ENCODE results near the gene LRRC18.

Gene LRRC18

GRCh38 chr10:48939790-48940325 lies at the start of gene LRRC18:
LRRC18 (minus strand) TSS chr10:48939840; CDS start chr10:48914155, 25,685 bp downstream.
- DNase-seq (ENCODE audit: low read depth), result no peak

- DNase-seq (ENCODE audit: low read depth), result no peak
These were observed 46.0 kb upstream of the LRRC18 start for GRCh38 chr10:48985621-48986158.

GRCh38 chr10:48983648-48984351 lies 44.2 kb upstream of the LRRC18 start:
- DNase-seq (ENCODE audit: low read depth), result no peak

- no peak for DNase-seq (ENCODE audit: low read depth)
These were observed 42.9 kb upstream of the LRRC18 start for GRCh38 chr10:48982584-48982983.

GRCh38 chr10:48981310-48981907 lies 41.8 kb upstream of the LRRC18 start:
- DNase-seq (ENCODE audit: low read depth), result no peak

- no peak for DNase-seq (ENCODE audit: low read depth)
These were observed 38.7 kb upstream of the LRRC18 start for GRCh38 chr10:48978318-48978717.

- DNase-seq (ENCODE audit: low read depth), result peak; percentile 15
These were observed 36.6 kb upstream of the LRRC18 start for GRCh38 chr10:48976196-48976595.

- DNase-seq (ENCODE audit: low read depth), result no peak
These were observed 35.0 kb upstream of the LRRC18 start for GRCh38 chr10:48974510-48975156.

- no peak for DNase-seq (ENCODE audit: low read depth)
These were observed 33.4 kb upstream of the LRRC18 start for GRCh38 chr10:48973065-48973464.

GRCh38 chr10:48970654-48971053 lies 31.0 kb upstream of the LRRC18 start:
- DNase-seq (ENCODE audit: low read depth), result no peak

GRCh38 chr10:48970046-48970445 lies 30.4 kb upstream of the LRRC18 start:
- DNase-seq (ENCODE audit: low read depth), result no peak

GRCh38 chr10:48968036-48968435 lies 28.4 kb upstream of the LRRC18 start:
- DNase-seq (ENCODE audit: low read depth), result no peak

- DNase-seq (ENCODE audit: low read depth), result no peak
These were observed 25.8 kb upstream of the LRRC18 start for GRCh38 chr10:48965460-48965859.

GRCh38 chr10:48964038-48964437 lies 24.4 kb upstream of the LRRC18 start:
- DNase-seq (ENCODE audit: low read depth), result no peak

- DNase-seq (ENCODE audit: low read depth), result no peak
These were observed 19.1 kb upstream of the LRRC18 start for GRCh38 chr10:48958598-48959190.

GRCh38 chr10:48957361-48958151 lies 17.9 kb upstream of the LRRC18 start:
- no peak for DNase-seq (ENCODE audit: low read depth)

- DNase-seq (ENCODE audit: low read depth), result no peak
These were observed 12.1 kb upstream of the LRRC18 start for GRCh38 chr10:48951707-48952106.

GRCh38 chr10:48948470-48949037 lies 8.9 kb upstream of the LRRC18 start:
- DNase-seq (ENCODE audit: low read depth), result no peak

- DNase-seq (ENCODE audit: low read depth), result no peak
These were observed 8.2 kb upstream of the LRRC18 start for GRCh38 chr10:48947690-48948469.

- DNase-seq (ENCODE audit: low read depth), result no peak
These were observed 7.4 kb upstream of the LRRC18 start for GRCh38 chr10:48946891-48947500.

Data from fibroblast of gingiva (primary cell).